Embryonic facial prominence (tissue), 1 donor: ENCODE data around the gene FAM162A.
A peak's percentile ranks its signal among the peaks of the same experiment; 100 is the strongest.
"Not testable (repeated sequence)": the region's sequence is repeated elsewhere in the genome, so short reads cannot be mapped to it uniquely, and the experiment has no call there.

Experiments
- DNase-seq: peaks from one replicate; pipeline ENCODE4 v3.0.0-alpha.2; 2016; ENCODE audit errors: extremely low spot score

The FAM162A gene

DNA sequence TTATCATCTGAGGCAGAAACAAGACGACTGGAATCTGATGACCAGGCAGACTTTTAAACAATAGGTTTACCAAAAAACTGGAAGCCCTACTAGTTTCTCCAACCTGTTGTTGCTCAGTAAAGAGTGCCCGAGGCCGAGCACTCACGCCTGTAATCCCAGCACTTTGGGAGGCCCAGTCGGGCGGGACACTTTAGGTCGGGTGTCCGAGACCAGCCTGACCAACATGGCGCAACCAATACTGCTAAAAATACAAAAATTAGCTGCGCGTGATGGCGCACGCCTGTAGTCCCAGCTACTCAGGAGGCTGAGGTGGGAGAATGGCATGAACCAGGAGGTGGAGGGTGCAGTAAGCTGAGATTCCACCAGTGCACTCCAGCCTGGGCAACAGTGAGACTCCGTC, 33.0 kb downstream of the FAM162A start:
- DNase-seq, result no peak

DNA sequence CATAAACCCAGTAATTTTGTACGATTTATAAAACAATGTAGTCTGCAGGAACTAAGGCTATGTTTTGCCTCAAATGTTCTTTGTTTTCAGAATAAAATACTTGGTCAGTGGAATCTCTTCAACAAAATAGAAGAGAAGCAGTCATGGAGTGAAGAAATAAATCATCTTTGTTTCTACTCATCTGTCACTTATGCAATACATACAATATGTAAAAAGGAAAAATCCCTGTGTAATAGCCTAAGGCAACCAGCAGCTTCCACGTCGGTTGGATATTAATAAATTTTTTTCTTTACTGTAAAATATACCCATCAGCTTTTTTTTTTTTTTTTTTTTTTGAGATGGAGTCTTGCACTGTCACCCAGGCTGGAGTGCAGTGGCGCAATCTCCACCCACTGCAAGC, 37.1 kb downstream of the FAM162A start:
- no peak for DNase-seq

GRCh38 chr3:122421836-122422235, 37.9 kb downstream of the FAM162A start:
- DNase-seq, result no peak

DNA sequence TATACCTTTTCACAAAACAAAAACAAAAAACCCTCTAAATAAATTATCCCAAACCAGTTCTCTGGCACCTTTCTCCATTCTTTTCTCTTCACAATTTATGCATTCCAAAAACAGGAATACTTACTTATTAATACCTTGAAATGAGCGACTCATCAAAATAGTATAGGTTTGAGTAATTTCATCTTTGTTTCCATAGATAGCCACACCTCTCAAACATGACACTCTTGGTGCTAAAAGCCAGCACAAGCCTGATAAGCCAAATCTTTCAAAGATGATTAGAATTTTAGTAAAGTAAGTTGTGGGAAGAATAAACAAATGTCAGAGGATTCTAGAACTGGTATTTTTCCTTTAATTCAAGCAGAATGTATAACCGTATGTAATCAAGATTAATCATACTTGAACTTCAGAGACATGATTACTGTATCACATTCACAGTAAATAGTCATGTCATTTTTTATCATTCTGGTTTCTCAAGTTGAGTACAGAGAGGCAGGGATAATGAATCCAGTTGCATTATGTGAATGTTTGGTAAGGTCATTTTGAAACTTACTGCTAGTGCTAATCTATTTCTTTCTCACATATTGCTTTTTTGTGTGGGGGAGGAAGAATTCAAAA, 44.0 kb downstream of the FAM162A start:
- no peak for DNase-seq

- no peak for DNase-seq
Observed at GRCh38 chr3:122430371-122430770, 46.4 kb downstream of the FAM162A start.

DNA sequence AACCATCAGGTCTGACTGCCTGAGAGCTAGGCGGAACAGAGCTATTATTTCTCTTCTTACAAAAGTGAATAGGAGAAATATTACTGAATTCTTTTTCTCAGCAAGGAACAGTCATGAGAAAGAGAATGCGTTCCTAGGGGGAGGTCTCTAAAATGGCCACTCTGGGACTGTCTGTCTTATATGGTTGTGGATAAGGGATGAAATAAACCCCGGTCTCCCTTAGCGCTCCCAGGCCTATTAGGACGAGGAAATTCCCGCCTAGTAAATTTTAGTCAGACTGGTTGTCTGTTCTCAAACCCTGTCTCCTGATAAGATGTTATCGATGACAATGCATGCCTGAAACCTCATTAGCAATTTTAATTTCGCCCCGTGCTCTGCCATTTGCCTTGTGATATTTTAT, 52.0 kb downstream of the FAM162A start:
- no peak for DNase-seq

GRCh38 chr3:122443090-122443489, 59.1 kb downstream of the FAM162A start:
- DNase-seq, result no peak

DNA sequence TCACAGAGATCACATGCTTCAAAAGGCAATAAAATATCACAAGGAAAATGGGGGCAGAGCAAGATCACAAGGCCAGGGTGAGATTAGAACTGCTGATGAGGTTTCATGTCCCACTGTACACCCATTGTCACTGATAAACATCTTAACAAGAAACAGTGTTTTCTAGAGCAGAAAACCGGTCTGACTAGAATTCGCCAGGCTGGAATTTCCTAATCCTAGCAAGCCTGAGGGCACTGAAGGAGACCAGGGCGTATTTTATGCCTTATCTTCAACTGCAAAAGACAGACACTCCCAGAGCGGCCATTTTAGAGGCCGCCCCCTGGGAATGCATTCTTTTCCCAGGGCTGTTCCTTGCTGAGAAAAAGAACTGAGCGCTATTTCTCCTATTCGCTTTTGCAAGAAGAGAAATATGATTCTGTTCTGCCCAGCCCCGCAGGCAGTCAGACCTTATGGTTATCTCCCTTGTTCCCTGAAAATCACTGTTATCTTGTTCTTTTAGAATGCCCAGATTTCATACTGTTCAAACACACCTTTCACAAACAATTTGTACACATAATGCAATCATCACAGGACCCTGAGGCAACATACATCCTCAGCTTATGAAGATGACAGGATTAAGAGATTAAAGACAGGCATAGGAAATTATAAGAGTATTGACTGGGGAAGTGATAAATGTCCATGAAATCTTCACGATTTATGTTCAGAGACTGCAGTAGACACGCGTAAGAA, 59.9 kb downstream of the FAM162A start:
- DNase-seq, result not testable (repeated sequence)

GRCh38 chr3:122444491-122444887, 60.5 kb downstream of the FAM162A start:
- DNase-seq, result not testable (repeated sequence)

GRCh38 chr3:122448218-122448617, 64.2 kb downstream of the FAM162A start:
- DNase-seq, result not testable (repeated sequence)

DNA sequence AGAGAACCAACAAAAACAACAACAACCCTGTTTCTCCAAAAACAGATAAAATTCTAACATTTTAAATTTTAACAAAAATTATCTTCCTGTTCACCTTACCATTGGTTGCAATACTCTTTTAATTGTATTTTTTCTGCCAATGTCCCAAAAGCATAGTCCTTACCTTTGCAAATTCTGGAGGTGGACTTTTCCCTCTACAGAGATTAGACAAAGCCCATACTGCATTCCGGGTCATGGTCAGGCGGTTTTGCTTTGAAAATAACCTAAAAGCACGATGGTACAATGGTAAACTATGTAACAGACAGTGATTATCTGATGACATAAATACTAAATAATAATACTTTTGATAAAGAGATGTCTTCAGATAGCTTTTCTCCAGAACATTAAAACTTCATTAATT, 67.4 kb downstream of the FAM162A start:
- no peak for DNase-seq

DNA sequence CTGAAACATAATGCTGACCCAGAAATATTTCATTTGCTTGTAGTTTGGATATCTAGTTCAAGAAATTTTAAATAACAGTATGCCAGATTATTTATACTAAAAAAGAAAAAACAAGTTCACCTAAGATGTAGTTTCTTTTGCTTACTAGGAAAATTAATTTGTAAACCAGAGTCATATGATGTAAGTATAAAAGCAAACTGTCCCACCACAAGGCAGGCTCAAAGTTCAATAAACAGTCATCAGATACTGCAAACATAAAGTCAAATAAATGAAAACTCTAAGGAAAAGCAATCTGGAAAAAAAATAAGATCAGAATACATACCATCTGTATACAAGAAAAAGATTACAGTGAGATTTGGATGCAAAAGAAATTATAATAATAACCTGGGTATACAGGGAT, 72.1 kb downstream of the FAM162A start:
- no peak for DNase-seq

- DNase-seq, result no peak
Observed at GRCh38 chr3:122457706-122458105, 73.7 kb downstream of the FAM162A start.

DNA sequence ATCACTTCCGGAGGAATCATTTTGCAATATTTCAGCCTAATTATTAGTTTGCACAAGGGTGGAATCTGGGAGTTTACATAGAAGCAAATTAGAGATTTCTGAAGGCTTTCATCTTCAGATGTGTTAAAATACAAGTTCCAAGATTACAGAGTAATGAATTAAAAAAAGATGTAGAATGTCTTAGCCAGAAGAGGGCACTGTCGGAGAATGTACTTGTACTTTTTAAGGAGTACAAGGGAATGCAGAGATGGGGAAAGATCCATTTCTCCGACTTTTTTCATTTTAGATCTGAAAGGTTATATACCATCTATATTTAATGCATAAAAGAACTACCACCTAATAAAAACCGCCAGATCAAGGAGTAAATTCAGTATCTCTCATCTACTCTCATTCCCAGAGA, 75.0 kb downstream of the FAM162A start:
- peak; percentile 22 for DNase-seq

DNA sequence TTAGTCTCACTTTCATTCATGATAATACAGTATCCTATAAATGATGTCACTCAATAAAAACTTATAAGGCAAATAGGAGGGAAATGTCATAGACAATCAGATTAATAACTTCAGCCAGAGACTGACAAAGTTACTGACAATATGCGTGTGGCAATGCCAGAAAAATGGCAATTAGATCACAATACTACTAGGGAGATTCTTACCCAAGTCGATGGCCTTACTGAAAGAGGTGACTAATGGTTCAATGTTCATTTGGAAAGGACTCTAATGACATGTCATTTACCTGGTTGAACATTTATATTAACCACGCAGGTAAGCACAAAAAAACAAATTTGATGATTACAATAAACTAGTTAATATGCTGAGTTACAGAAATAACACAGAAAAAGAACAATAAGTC, 77.8 kb downstream of the FAM162A start:
- DNase-seq, result no peak
